Type B pancreatic cell (in vitro differentiated cells): ENCODE data around the gene TFDP1. TPM values are rescaled to one million over a fixed set of nuclear protein-coding genes. Genes with fewer than 3 reads are reported as not detected.

Source experiments
- DNase-seq: peaks from one replicate; pipeline ENCODE4 v3.0.0; 2021; ENCODE audit warnings: mixed read lengths; ENCODE audit not compliant: unreplicated experiment; ENCODE audit errors: extremely low spot score
- H3K27ac Mint-ChIP-seq: 2 replicates; pipeline ENCODE4 v1.8.0; 2021; ENCODE audit warnings: mild to moderate bottlenecking, mixed read lengths
- H3K27me3 Mint-ChIP-seq: 2 replicates; pipeline ENCODE4 v1.8.0; 2021; ENCODE audit warnings: mixed read lengths
- H3K36me3 Mint-ChIP-seq: 2 replicates; pipeline ENCODE4 v1.8.0; 2021; ENCODE audit warnings: mixed read lengths
- H3K4me1 Mint-ChIP-seq: one replicate; pipeline ENCODE4 v1.8.0; 2021; ENCODE audit warnings: mixed read lengths; ENCODE audit not compliant: unreplicated experiment
- H3K4me3 Mint-ChIP-seq: 2 replicates; pipeline ENCODE4 v1.8.0; 2021; ENCODE audit warnings: mild to moderate bottlenecking, mixed read lengths
- H3K9me3 Mint-ChIP-seq: 2 replicates; pipeline ENCODE4 v1.8.0; 2021; ENCODE audit warnings: mixed read lengths
- CTCF ChIP-seq: fragments of 200-600 bp; sonication (generic); conservative IDR thresholded peaks from 2 replicates; pipeline ENCODE4 v1.5.0; 2021; ENCODE audit warnings: antibody characterized with exemption, mild to moderate bottlenecking
- total RNA-seq: library from RNA; stranded (reverse); gene quantifications from 2 replicates; pipeline ENCODE4 v1.2.1, GENCODE V29; 2021; ENCODE audit warnings: low replicate concordance

The TFDP1 gene
- total RNA-seq, 1 donor from 2014 or later: 78.8 TPM

- no peaks in the 10 kb centered on the region for H3K27me3 Mint-ChIP-seq
- no peak overlapping the region for H3K27ac Mint-ChIP-seq
- H3K4me1 Mint-ChIP-seq: peaks cover 9% of the 10 kb centered on the region
- peak; percentile 67 for DNase-seq
- TF ChIP-seq CTCF: no peak
- no peaks in the 10 kb centered on the region for H3K36me3 Mint-ChIP-seq
- no peaks in the 10 kb centered on the region for H3K9me3 Mint-ChIP-seq
- no peak overlapping the region for H3K4me3 Mint-ChIP-seq
These were observed 72.5 kb downstream of the TFDP1 start for GRCh38 chr13:113656831-113657671.

DNA sequence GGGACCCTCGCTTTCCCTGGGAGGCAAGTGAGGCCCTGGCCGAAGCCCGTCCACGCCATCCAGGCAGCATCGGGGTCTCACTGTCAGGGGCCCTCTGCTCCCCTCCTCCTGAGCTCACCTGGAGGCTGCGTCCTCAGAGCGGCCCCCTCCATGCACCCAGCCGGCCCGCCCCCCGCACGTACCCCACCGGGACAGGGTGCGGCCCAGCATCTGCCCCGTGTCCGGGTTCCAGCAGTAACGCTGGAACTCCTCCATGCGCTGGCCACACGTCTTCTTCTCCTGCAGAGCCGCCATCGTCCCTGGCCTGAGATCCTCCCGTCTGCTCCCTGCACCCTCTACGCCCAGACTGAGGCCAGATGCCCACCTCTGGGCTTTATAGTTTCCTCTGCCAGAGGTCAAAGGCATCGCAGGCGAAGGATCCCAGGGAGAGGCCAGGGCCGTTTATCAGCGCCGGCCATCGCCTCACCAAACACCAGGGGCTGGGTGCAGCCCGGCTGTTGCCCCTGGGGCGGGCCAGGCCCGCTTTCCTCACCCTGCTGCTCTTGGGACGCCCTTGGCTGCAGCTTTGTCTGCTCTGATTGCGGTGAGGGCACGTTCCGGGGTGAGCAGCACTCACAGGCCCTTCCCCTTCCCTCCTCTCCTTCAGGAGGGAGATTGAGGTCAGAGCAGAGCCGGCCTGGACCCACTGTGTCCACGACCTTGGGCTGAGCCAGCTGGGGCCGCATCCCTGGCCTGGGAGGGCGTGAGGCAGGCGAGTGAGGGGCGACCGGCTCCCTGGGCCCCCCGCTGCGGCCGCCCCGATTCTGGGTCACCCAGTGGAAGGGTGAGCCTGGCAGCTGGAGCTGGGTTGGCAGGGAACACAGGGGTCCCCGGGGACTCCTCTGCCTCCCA is 73.5 kb downstream of the TFDP1 start, which contains the start of gene ATP4B:
Gene ATP4B (minus strand): TSS at position 348 of the 891 bp plus-strand sequence. CDS start 54 bp downstream, at position 294.
- Mint-ChIP-seq H3K27ac (no peak within 1 kb of the TSS), H3K36me3 (no peaks in the 10 kb centered on the region), H3K9me3 (no peaks in the 10 kb centered on the region), H3K27me3 (no peaks in the 10 kb centered on the region), H3K4me1 (peaks cover 9% of the 10 kb centered on the region), H3K4me3 (no peak within 1 kb of the TSS)
- peak; percentile 70 for DNase-seq
- TF ChIP-seq CTCF: no peak

- H3K9me3 Mint-ChIP-seq: no peaks in the 10 kb centered on the region
- H3K4me1 Mint-ChIP-seq: peaks cover 5% of the 10 kb centered on the region
- TF ChIP-seq CTCF: no peak
- DNase-seq: peak; percentile 58
- no peak overlapping the region for H3K27ac Mint-ChIP-seq
- H3K27me3 Mint-ChIP-seq: peaks cover under 1% of the 10 kb centered on the region
- no peak overlapping the region for H3K4me3 Mint-ChIP-seq
- H3K36me3 Mint-ChIP-seq: no peaks in the 10 kb centered on the region
These were observed 74.3 kb downstream of the TFDP1 start for GRCh38 chr13:113658836-113659235.

- H3K4me3 Mint-ChIP-seq: no peak overlapping the region
- no peaks in the 10 kb centered on the region for H3K36me3 Mint-ChIP-seq
- no peak for DNase-seq
- H3K9me3 Mint-ChIP-seq: no peaks in the 10 kb centered on the region
- TF ChIP-seq CTCF: no peak
- H3K27ac Mint-ChIP-seq: no peak overlapping the region
- H3K4me1 Mint-ChIP-seq: peaks cover under 1% of the 10 kb centered on the region
- H3K27me3 Mint-ChIP-seq: peaks cover 2% of the 10 kb centered on the region
These were observed 74.8 kb downstream of the TFDP1 start for GRCh38 chr13:113659337-113659736.

GRCh38 chr13:113660066-113660465 is 75.5 kb downstream of the TFDP1 start:
- Mint-ChIP-seq H3K27ac (no peak overlapping the region), H3K4me1 (no peaks in the 10 kb centered on the region), H3K9me3 (no peaks in the 10 kb centered on the region), H3K36me3 (no peaks in the 10 kb centered on the region), H3K4me3 (no peak overlapping the region), H3K27me3 (peaks cover 2% of the 10 kb centered on the region)
- peak; percentile 45 for DNase-seq
- no peak for TF ChIP-seq CTCF
